B cell (primary cell): Measurements from ENCODE around the gene ADAMTS5. TPM values are rescaled to one million over a fixed set of nuclear protein-coding genes. Genes with fewer than 3 reads are reported as not detected.

Experiments
- ATAC-seq: fragments of 200-7000 bp; cut with Tn5 transposase; one replicate; pipeline ENCODE4 v1.10.0; 2021; ENCODE audit warnings: low read depth, mild to moderate bottlenecking, moderate number of reproducible peaks, moderate library complexity
- CTCF ChIA-PET: fragments of 350-600 bp; sonication (Branson Sonifier 250); formaldehyde crosslinking; loops from one replicate; lab custom pipeline; 2021; ENCODE audit warnings: antibody characterized with exemption, inconsistent platforms; lab: Charles Lee
- POLR2A ChIA-PET: fragments of 350-600 bp; sonication (Branson Sonifier 250); formaldehyde crosslinking; loops from one replicate; lab custom pipeline; 2021; ENCODE audit warnings: antibody characterized with exemption; lab: Charles Lee
- DNase-seq: peaks from one replicate; pipeline ENCODE4 v3.0.0; 2013
- H2AFZ ChIP-seq: 2 replicates; pipeline ENCODE4 v1.6.1; 2012; ENCODE audit warnings: mild to moderate bottlenecking, low read depth, low read length; ENCODE audit not compliant: insufficient read depth, poor library complexity, severe bottlenecking
- H3K27ac ChIP-seq, 2 donors: 1 replicate in 1 of 2; 2 replicates in 1 of 2; pipeline ENCODE4 v1.5.1; 2012 to 2013; ENCODE audit warnings: low read length in 2 of 2, mild to moderate bottlenecking in 2 of 2, moderate library complexity in 1 of 2
- H3K27me3 ChIP-seq, 4 experiments: fragments of 200-600 bp in 1 of 4; sonication (generic) in 1 of 4; replicated peaks in 1 of 4; 1 replicate in 2 of 4; 2 replicates in 2 of 4; pipeline versions ENCODE4 v1.6.1 to v1.7.0; 2013 to 2016; ENCODE audit warnings: low read length in 3 of 4, mild to moderate bottlenecking in 2 of 4, mixed read lengths in 1 of 4, moderate library complexity in 1 of 4; ENCODE audit not compliant: insufficient read depth in 4 of 4, control insufficient read depth in 3 of 4; ENCODE audit errors: control extremely low read depth in 1 of 4
- H3K36me3 ChIP-seq, 2 experiments: replicated peaks in 1 of 2; 1 replicate in 1 of 2; 2 replicates in 1 of 2; pipeline versions ENCODE4 v1.6.1 to v1.7.1; 2013; ENCODE audit warnings: low read length in 1 of 2; ENCODE audit not compliant: insufficient read depth in 2 of 2, control insufficient read depth in 1 of 2; ENCODE audit errors: control extremely low read depth in 1 of 2, extremely low read depth in 1 of 2
- H3K4me1 ChIP-seq, 2 donors: fragments of 200-600 bp in 1 of 2; sonication (generic) in 1 of 2; 1 replicate in 1 of 2; 2 replicates in 1 of 2; pipeline versions ENCODE4 v1.5.1 to v1.6.1; 2013 to 2017; ENCODE audit warnings: low read length in 2 of 2; ENCODE audit not compliant: control insufficient read depth in 2 of 2, insufficient read depth in 2 of 2
- H3K4me2 ChIP-seq: replicated peaks from 2 replicates; pipeline ENCODE3; 2012; ENCODE audit warnings: mild to moderate bottlenecking, low read depth, low read length; ENCODE audit not compliant: poor library complexity, severe bottlenecking
- H3K4me3 ChIP-seq, 5 experiments: fragments of 200-600 bp in 1 of 5; sonication (generic) in 1 of 5; 1 replicate in 3 of 5; 2 replicates in 2 of 5; pipeline versions ENCODE4 v1.5.1 to v1.7.0; 2011 to 2016; ENCODE audit warnings: low read length in 4 of 5, mild to moderate bottlenecking in 4 of 5, low read depth in 2 of 5, control low read depth in 1 of 5, moderate library complexity in 1 of 5; ENCODE audit not compliant: insufficient read depth in 1 of 5; ENCODE audit errors: control extremely low read depth in 1 of 5, extremely low read depth in 1 of 5
- H3K79me2 ChIP-seq: fragments of 200-600 bp; sonication (generic); one replicate; pipeline ENCODE4 v1.6.0; 2016; ENCODE audit warnings: low read length; ENCODE audit not compliant: control insufficient read depth, insufficient read depth
- H3K9ac ChIP-seq: fragments of 200-600 bp; sonication (generic); 2 replicates; pipeline ENCODE4 v1.6.1; 2017; ENCODE audit warnings: mild to moderate bottlenecking, low read length, moderate library complexity
- H3K9me3 ChIP-seq, 3 donors: one replicate each; pipeline versions ENCODE4 v1.6.1 to v1.7.1; 2013; ENCODE audit warnings: low read length in 2 of 3; ENCODE audit not compliant: control insufficient read depth in 2 of 3, insufficient read depth in 1 of 3; ENCODE audit errors: control extremely low read depth in 1 of 3
- H4K20me1 ChIP-seq: 2 replicates; pipeline ENCODE4 v1.6.0; 2012; ENCODE audit warnings: mild to moderate bottlenecking, low read length; ENCODE audit not compliant: insufficient read depth, control insufficient read depth, poor library complexity, severe bottlenecking
- H3K27ac Mint-ChIP-seq: one replicate; pipeline ENCODE4 v1.8.0; 2021; ENCODE audit warnings: mixed read lengths
- H3K27me3 Mint-ChIP-seq: one replicate; pipeline ENCODE4 v1.8.0; 2021; ENCODE audit warnings: mixed read lengths
- H3K4me1 Mint-ChIP-seq: one replicate; pipeline ENCODE4 v1.8.0; 2021; ENCODE audit warnings: mixed read lengths
- H3K4me3 Mint-ChIP-seq: one replicate; pipeline ENCODE4 v1.8.0; 2021; ENCODE audit warnings: mixed read lengths
- H3K9me3 Mint-ChIP-seq: one replicate; pipeline ENCODE4 v1.8.0; 2022; ENCODE audit warnings: mixed read lengths; ENCODE audit not compliant: insufficient read depth
- CTCF ChIP-seq: fragments of 200-600 bp; IDR thresholded peaks from one replicate; pipeline ENCODE4 v1.8.0; 2022; ENCODE audit warnings: antibody characterized with exemption, mild to moderate bottlenecking
- EZH2 ChIP-seq: IDR thresholded peaks from 2 replicates; pipeline ENCODE4 v1.6.1; 2012; ENCODE audit warnings: borderline replicate concordance, low read depth, mild to moderate bottlenecking, moderate library complexity, low read length; ENCODE audit not compliant: insufficient read depth, poor library complexity, severe bottlenecking
- WGBS: methylation state at CpG from one replicate; pipeline ENCODE4 v1.1.5; 2013; ENCODE audit warnings: missing lambda C conversion rate; ENCODE audit not compliant: insufficient coverage; 5-methylcytosine and 5-hydroxymethylcytosine counted together
- intact Hi-C: fragments of 100-400 bp; cut with micrococcal nuclease; formaldehyde crosslinking; loops from one replicate; pipeline ENCODE4 v1.10.0; 2022
- polyA plus RNA-seq: library from polyadenylated mRNA; depleted of rRNA; stranded (reverse); fragments of >200 nt; gene quantifications from 2 replicates; pipeline ENCODE4 v1.2.3, GENCODE V29; 2012
- total RNA-seq, 2 donors: library from RNA; stranded (reverse); fragments of 120-200 nt in 1 of 2; gene quantifications; 1 replicate in 1 of 2; 2 replicates in 1 of 2; pipeline versions ENCODE4 v1.2.3 to v1.2.4, GENCODE V29; 2013 to 2022

Gene ADAMTS5
- total and polyA plus RNA-seq, 2 donors (not counting 1 experiment from before 2014, with no cell fraction given): 0.01 TPM; not detected in 1

GRCh38 chr21:26956216-26956615, 10.7 kb downstream of the ADAMTS5 start:
- no peak overlapping the region for H2AFZ ChIP-seq
- no peaks in the 10 kb centered on the region for H3K36me3 ChIP-seq
- no peaks in the 10 kb centered on the region for H3K9me3 ChIP-seq
- no peak overlapping the region for H3K27ac Mint-ChIP-seq
- no peaks in the 10 kb centered on the region for H3K9me3 Mint-ChIP-seq
- H3K9ac ChIP-seq: no peak overlapping the region
- no peak overlapping the region for H3K4me3 Mint-ChIP-seq
- H3K4me2 ChIP-seq: no peak overlapping the region
- ChIA-PET POLR2A (no interaction called here), CTCF (no interaction called here)
- DNase-seq (no peak), ATAC-seq (no peak)
- H3K27ac ChIP-seq: no peak overlapping the region
- intact Hi-C loops: no loop called here
- no peak overlapping the region for H3K4me3 ChIP-seq
- no peaks in the 10 kb centered on the region for H3K79me2 ChIP-seq
- no peaks in the 10 kb centered on the region for H3K4me1 ChIP-seq
- H3K27me3 ChIP-seq: no peaks in the 10 kb centered on the region
- no peaks in the 10 kb centered on the region for H3K27me3 Mint-ChIP-seq
- no peaks in the 10 kb centered on the region for H4K20me1 ChIP-seq
- no peaks in the 10 kb centered on the region for H3K4me1 Mint-ChIP-seq
- TF ChIP-seq CTCF: no peak
- no peak for TF ChIP-seq EZH2

- TF ChIP-seq CTCF (no peak), EZH2 (no peak)
- Histone ChIP-seq H3K36me3 (no peaks in the 10 kb centered on the region), H3K27ac (no peak overlapping the region), H3K4me2 (no peak overlapping the region), H3K9ac (no peak overlapping the region), H3K79me2 (no peaks in the 10 kb centered on the region), H3K4me3 (no peak overlapping the region), H3K4me1 (no peaks in the 10 kb centered on the region), H4K20me1 (no peaks in the 10 kb centered on the region), H2AFZ (no peak overlapping the region), H3K9me3 (no peaks in the 10 kb centered on the region), H3K27me3 (no peaks in the 10 kb centered on the region)
- Mint-ChIP-seq H3K27me3 (no peaks in the 10 kb centered on the region), H3K4me1 (no peaks in the 10 kb centered on the region), H3K27ac (no peak overlapping the region), H3K4me3 (no peak overlapping the region), H3K9me3 (no peaks in the 10 kb centered on the region)
- CTCF ChIA-PET: no interaction called here
- intact Hi-C loops: no loop called here
- POLR2A ChIA-PET: no interaction called here
- WGBS: 98% methylated on average over 7 of the region's 9 CpGs
- no peak for ATAC-seq
- no peak for DNase-seq
Observed at GRCh38 chr21:26954662-26955121, 12.2 kb downstream of the ADAMTS5 start.
